ENCODE measurements around the gene SEZ6L.

The SEZ6L gene

GRCh38 chr22:26328221-26328620 is 159.0 kb downstream of the SEZ6L start:
- FAIRE-seq (no peak), DNase-seq (ENCODE audit: insufficient read length, low spot score) (no peak)
- TF ChIP-seq SPI1 (IDR thresholded peaks at IDR 0.05; ENCODE audit: low read depth, low read length) (no peak), POU2F2 (IDR thresholded peaks at IDR 0.05; ENCODE audit: low read depth, low read length) (no peak), POLR2A (IDR thresholded peaks at IDR 0.05; ENCODE audit: low read depth, low read length) (no peak), TAF1 (IDR thresholded peaks at IDR 0.05; ENCODE audit: low read depth, low read length) (no peak), POLR2AphosphoS5 (IDR thresholded peaks at IDR 0.05; ENCODE audit: low read depth, low read length) (no peak), PAX5 (IDR thresholded peaks at IDR 0.05; ENCODE audit: insufficient read depth, low read length, severe bottlenecking) (no peak)

GRCh38 chr22:26330971-26331625 is 161.8 kb downstream of the SEZ6L start:
- peak; percentile 59 for DNase-seq (ENCODE audit: insufficient read length, low spot score)
- TF ChIP-seq PAX5 (IDR thresholded peaks at IDR 0.05; ENCODE audit: insufficient read depth, low read length, severe bottlenecking) (no peak), SPI1 (IDR thresholded peaks at IDR 0.05; ENCODE audit: low read depth, low read length) (peak; percentile 29; the same call in 1 of the 2 replicates), TAF1 (IDR thresholded peaks at IDR 0.05; ENCODE audit: low read depth, low read length) (no peak), POLR2A (IDR thresholded peaks at IDR 0.05; ENCODE audit: low read depth, low read length) (no peak), POU2F2 (IDR thresholded peaks at IDR 0.05; ENCODE audit: low read depth, low read length) (peak; percentile 29; the same call in 1 of the 2 replicates), POLR2AphosphoS5 (IDR thresholded peaks at IDR 0.05; ENCODE audit: low read depth, low read length) (no peak)
- peak; percentile 91 for FAIRE-seq

GRCh38 chr22:26333088-26333800 is 164.0 kb downstream of the SEZ6L start:
- FAIRE-seq (no peak), DNase-seq (ENCODE audit: insufficient read length, low spot score) (no peak)
- TF ChIP-seq TAF1 (IDR thresholded peaks at IDR 0.05; ENCODE audit: low read depth, low read length), result no peak
- no peak for TF ChIP-seq PAX5 (IDR thresholded peaks at IDR 0.05; ENCODE audit: insufficient read depth, low read length, severe bottlenecking)
- TF ChIP-seq POU2F2 (IDR thresholded peaks at IDR 0.05; ENCODE audit: low read depth, low read length), result no peak
- TF ChIP-seq SPI1 (IDR thresholded peaks at IDR 0.05; ENCODE audit: low read depth, low read length), result no peak
- TF ChIP-seq POLR2AphosphoS5 (IDR thresholded peaks at IDR 0.05; ENCODE audit: low read depth, low read length), result no peak
- TF ChIP-seq POLR2A (IDR thresholded peaks at IDR 0.05; ENCODE audit: low read depth, low read length), result no peak

- DNase-seq (ENCODE audit: insufficient read length, low spot score) (no peak), FAIRE-seq (no peak)
- TF ChIP-seq POLR2A (IDR thresholded peaks at IDR 0.05; ENCODE audit: low read depth, low read length) (no peak), POU2F2 (IDR thresholded peaks at IDR 0.05; ENCODE audit: low read depth, low read length) (no peak), SPI1 (IDR thresholded peaks at IDR 0.05; ENCODE audit: low read depth, low read length) (no peak), POLR2AphosphoS5 (IDR thresholded peaks at IDR 0.05; ENCODE audit: low read depth, low read length) (no peak), TAF1 (IDR thresholded peaks at IDR 0.05; ENCODE audit: low read depth, low read length) (no peak), PAX5 (IDR thresholded peaks at IDR 0.05; ENCODE audit: insufficient read depth, low read length, severe bottlenecking) (no peak)
Measured at GRCh38 chr22:26334232-26334631, 165.0 kb downstream of the SEZ6L start.

- DNase-seq (ENCODE audit: insufficient read length, low spot score), result no peak
- FAIRE-seq, result no peak
- TF ChIP-seq SPI1 (IDR thresholded peaks at IDR 0.05; ENCODE audit: low read depth, low read length) (no peak), POU2F2 (IDR thresholded peaks at IDR 0.05; ENCODE audit: low read depth, low read length) (no peak), POLR2A (IDR thresholded peaks at IDR 0.05; ENCODE audit: low read depth, low read length) (no peak), PAX5 (IDR thresholded peaks at IDR 0.05; ENCODE audit: insufficient read depth, low read length, severe bottlenecking) (no peak), TAF1 (IDR thresholded peaks at IDR 0.05; ENCODE audit: low read depth, low read length) (no peak), POLR2AphosphoS5 (IDR thresholded peaks at IDR 0.05; ENCODE audit: low read depth, low read length) (no peak)
Measured at GRCh38 chr22:26336773-26337172, 167.5 kb downstream of the SEZ6L start.

- FAIRE-seq, result no peak
- no peak for DNase-seq (ENCODE audit: insufficient read length, low spot score)
Measured at GRCh38 chr22:26339755-26340154, 170.5 kb downstream of the SEZ6L start.

GRCh38 chr22:26342745-26343410 is 173.6 kb downstream of the SEZ6L start:
- DNase-seq (ENCODE audit: insufficient read length, low spot score) (no peak), FAIRE-seq (no peak)
- no peak for TF ChIP-seq POLR2A (IDR thresholded peaks at IDR 0.05; ENCODE audit: low read depth, low read length)
- no peak for TF ChIP-seq SPI1 (IDR thresholded peaks at IDR 0.05; ENCODE audit: low read depth, low read length)
- TF ChIP-seq POU2F2 (IDR thresholded peaks at IDR 0.05; ENCODE audit: low read depth, low read length), result no peak
- no peak for TF ChIP-seq TAF1 (IDR thresholded peaks at IDR 0.05; ENCODE audit: low read depth, low read length)
- no peak for TF ChIP-seq PAX5 (IDR thresholded peaks at IDR 0.05; ENCODE audit: insufficient read depth, low read length, severe bottlenecking)
- no peak for TF ChIP-seq POLR2AphosphoS5 (IDR thresholded peaks at IDR 0.05; ENCODE audit: low read depth, low read length)

More at GRCh38 chr22:26339755-26340154, 170.5 kb downstream of the SEZ6L start:
- TF ChIP-seq TAF1 (IDR thresholded peaks at IDR 0.05; ENCODE audit: low read depth, low read length), result no peak
- no peak for TF ChIP-seq PAX5 (IDR thresholded peaks at IDR 0.05; ENCODE audit: insufficient read depth, low read length, severe bottlenecking)
- TF ChIP-seq POLR2A (IDR thresholded peaks at IDR 0.05; ENCODE audit: low read depth, low read length), result no peak
- no peak for TF ChIP-seq POU2F2 (IDR thresholded peaks at IDR 0.05; ENCODE audit: low read depth, low read length)
- TF ChIP-seq POLR2AphosphoS5 (IDR thresholded peaks at IDR 0.05; ENCODE audit: low read depth, low read length), result no peak
- no peak for TF ChIP-seq SPI1 (IDR thresholded peaks at IDR 0.05; ENCODE audit: low read depth, low read length)

- no peak for TF ChIP-seq PAX5 (IDR thresholded peaks at IDR 0.05; ENCODE audit: insufficient read depth, low read length, severe bottlenecking)
- no peak for TF ChIP-seq POLR2A (IDR thresholded peaks at IDR 0.05; ENCODE audit: low read depth, low read length)
- TF ChIP-seq TAF1 (IDR thresholded peaks at IDR 0.05; ENCODE audit: low read depth, low read length), result no peak
- no peak for TF ChIP-seq POU2F2 (IDR thresholded peaks at IDR 0.05; ENCODE audit: low read depth, low read length)
- no peak for TF ChIP-seq SPI1 (IDR thresholded peaks at IDR 0.05; ENCODE audit: low read depth, low read length)
- TF ChIP-seq POLR2AphosphoS5 (IDR thresholded peaks at IDR 0.05; ENCODE audit: low read depth, low read length), result no peak
- DNase-seq (ENCODE audit: insufficient read length, low spot score) (no peak), FAIRE-seq (no peak)
Measured at GRCh38 chr22:26345496-26345895, 176.2 kb downstream of the SEZ6L start.
